Right lobe of liver (tissue), 4 donors: Measurements from ENCODE around the gene ARHGEF7.

Source experiments
- POLR2A ChIP-seq: fragments of 450-650 bp; IDR thresholded peaks from one replicate; pipeline ENCODE4 v1.6.1; 2017; ENCODE audit warnings: antibody characterized with exemption, mild to moderate bottlenecking
- TF ChIP-seq, protein P1 (sequence below), 4 donors: fragments of 200-600 bp in 3 of 4; fragments of 450-650 bp in 1 of 4; IDR thresholded peaks; one replicate each; pipeline versions ENCODE4 v1.5.1 to v1.8.0; 2016 to 2022; ENCODE audit warnings: antibody characterized with exemption in 4 of 4, mild to moderate bottlenecking in 2 of 4
- donor health status: DM: no; HTN: no; CAD: no.
- donor health status: DM: no; HTN: no; CAD: no.
- donor health status: DM: no; HTN: yes; CAD: no.

GRCh38 chr13:111120913-111121312 is 5.8 kb downstream of the ARHGEF7 start:
- TF ChIP-seq, protein P1, sequence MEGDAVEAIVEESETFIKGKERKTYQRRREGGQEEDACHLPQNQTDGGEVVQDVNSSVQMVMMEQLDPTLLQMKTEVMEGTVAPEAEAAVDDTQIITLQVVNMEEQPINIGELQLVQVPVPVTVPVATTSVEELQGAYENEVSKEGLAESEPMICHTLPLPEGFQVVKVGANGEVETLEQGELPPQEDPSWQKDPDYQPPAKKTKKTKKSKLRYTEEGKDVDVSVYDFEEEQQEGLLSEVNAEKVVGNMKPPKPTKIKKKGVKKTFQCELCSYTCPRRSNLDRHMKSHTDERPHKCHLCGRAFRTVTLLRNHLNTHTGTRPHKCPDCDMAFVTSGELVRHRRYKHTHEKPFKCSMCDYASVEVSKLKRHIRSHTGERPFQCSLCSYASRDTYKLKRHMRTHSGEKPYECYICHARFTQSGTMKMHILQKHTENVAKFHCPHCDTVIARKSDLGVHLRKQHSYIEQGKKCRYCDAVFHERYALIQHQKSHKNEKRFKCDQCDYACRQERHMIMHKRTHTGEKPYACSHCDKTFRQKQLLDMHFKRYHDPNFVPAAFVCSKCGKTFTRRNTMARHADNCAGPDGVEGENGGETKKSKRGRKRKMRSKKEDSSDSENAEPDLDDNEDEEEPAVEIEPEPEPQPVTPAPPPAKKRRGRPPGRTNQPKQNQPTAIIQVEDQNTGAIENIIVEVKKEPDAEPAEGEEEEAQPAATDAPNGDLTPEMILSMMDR (IDR thresholded peaks at IDR 0.05) = no peak
- TF ChIP-seq POLR2A = no peak
